Measurements from ENCODE around the gene STMN1.
A peak's percentile ranks its signal among the peaks of the same experiment; 100 is the strongest.

STMN1 gene

DNA sequence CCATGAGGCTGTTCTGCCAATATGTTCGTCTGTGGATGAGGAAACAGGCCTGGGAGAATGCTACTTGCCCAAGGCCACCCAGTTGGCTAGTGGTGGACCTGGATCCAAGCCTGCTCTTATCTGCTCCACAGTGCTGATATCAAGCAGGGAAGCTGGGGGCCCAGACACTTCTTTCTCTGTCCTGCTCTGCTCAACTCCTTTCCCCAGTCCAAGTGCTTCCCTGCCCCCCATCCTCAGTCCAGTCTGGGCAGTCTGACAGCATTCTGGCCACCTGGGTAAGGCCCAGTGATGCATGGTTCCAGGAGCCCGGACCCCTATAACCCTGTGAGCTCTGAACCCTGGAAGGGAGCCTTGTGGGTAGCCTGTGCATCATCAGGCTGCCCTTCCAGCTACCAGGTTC, 26.5 kb downstream of the STMN1 start:
- no peak for TF ChIP-seq JUND (IDR thresholded peaks at IDR 0.05; ENCODE audit: low read depth)
- in situ Hi-C loops (cut with HindIII; ENCODE audit: low pct_unique_long_range_greater_than_20kb, low sequenced_read_pairs), result no loop called here
- peak in 1 of 2 experiments; percentile 30 for DNase-seq (ENCODE audit: low read depth in 1 of 2, low spot score in 1 of 2)

DNA sequence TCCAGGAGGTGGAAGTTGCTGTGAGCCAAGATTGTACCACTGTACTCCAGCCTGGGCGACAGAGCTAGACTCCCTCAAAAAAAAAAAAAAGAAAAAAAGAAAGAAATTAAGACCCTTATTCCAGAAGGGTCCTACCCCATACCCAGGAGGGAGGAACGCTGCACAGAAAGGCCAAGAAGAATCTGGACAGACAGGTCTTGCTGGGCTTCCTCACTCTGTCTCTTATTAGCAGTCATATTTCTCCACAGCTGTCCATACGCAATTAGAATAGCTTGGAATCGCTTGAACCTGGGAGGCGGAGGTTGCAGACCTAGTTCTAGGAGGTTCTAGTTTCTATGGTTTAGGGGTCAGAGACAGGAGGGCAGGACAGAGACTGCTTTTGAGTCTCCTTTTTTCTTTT, 27.5 kb downstream of the STMN1 start:
- peak in 1 of 2 experiments; percentile 68 for DNase-seq (ENCODE audit: low read depth in 1 of 2, low spot score in 1 of 2)
- in situ Hi-C loops (cut with HindIII; ENCODE audit: low pct_unique_long_range_greater_than_20kb, low sequenced_read_pairs), result no loop called here
- no peak for TF ChIP-seq JUND (IDR thresholded peaks at IDR 0.05; ENCODE audit: low read depth)

DNA sequence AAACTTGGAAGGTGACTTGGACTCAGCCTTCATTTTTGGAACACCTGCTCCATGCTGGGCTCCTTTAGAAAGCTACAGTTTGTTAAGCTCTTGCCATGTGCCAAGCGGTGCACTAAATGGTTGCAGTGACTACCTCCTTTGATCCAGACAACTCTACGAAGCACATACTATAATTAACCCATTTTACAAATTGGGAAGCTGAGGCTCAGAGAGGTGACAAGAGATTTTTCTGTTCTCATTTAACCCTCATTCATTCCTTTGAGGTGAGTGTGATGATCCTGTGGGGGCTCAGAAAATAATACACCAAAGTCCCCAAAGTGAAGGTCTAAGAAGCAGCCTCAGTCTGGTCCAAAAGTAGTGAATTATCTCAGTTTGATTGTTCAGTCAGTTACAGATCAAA, 29.1 kb downstream of the STMN1 start:
- in situ Hi-C loops (cut with HindIII; ENCODE audit: low pct_unique_long_range_greater_than_20kb, low sequenced_read_pairs), result no loop called here
- TF ChIP-seq JUND (IDR thresholded peaks at IDR 0.05; ENCODE audit: low read depth), result no peak
- DNase-seq (ENCODE audit: low read depth in 1 of 2, low spot score in 1 of 2), result no peak

DNA sequence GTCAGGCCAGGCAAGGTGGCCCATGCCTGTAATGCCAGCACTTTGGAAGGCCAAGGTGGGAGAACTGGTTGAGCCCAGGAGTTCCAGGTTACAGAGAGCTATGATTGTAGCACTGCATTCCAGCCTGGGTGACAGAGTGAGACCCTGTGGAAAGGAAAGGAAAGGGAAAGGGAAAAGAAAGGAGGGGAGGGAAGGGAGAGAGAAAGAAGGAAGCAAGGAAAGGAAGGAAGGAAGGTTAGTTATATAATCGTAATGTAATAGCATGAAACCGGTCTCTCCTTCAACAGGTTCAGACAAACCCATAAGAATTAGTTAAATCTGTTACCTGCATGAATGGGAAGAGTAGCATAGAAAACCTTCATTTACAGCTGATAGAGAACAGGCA, 29.5 kb downstream of the STMN1 start:
- in situ Hi-C loops (cut with HindIII; ENCODE audit: low pct_unique_long_range_greater_than_20kb, low sequenced_read_pairs), result no loop called here
- no peak for TF ChIP-seq JUND (IDR thresholded peaks at IDR 0.05; ENCODE audit: low read depth)
- DNase-seq (ENCODE audit: low read depth in 1 of 2, low spot score in 1 of 2), result peak in 1 of 2 experiments; percentile 31

DNA sequence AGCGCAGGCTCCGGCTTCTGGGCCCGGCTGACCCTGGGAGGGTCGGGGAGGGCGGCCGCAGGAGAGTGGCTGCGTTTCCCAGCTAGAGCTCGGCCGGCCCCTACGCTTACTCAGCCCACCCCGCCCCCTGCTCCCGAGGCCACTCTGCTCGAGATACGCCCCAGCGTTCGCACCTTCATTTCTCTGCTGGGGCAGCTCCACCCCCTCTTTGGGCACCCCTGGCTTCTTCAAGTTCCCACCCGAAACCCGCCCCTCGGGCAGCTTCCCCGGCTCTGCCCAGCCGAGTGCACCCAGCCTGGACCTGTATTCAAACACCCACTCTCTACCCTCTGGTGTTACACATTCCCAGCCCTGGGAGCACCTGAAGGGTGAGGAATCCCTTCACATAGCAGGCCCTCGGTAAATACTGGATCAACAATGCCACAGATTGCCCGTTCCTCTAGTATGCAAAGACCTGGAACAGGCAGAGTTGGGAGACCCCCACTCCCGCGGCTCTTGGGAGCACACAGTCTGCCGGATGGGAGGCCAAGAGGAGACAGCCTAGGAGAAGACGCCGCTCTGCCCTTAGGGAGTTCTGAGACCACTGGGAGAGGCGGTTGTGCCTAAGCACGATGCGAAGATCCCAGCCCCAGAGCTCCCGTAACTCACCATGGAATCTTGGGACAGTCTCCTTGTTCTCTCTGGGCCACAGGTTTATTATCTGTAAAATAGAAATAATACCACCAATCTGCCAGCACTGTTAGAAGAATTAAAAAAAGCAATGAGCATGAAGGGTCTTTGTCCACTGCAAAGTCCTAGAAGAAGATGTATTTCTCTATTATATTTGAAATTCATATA, 30.1 kb downstream of the STMN1 start:
- in situ Hi-C loops (cut with HindIII; ENCODE audit: low pct_unique_long_range_greater_than_20kb, low sequenced_read_pairs), result no loop called here
- DNase-seq (ENCODE audit: low read depth in 1 of 2, low spot score in 1 of 2), result no peak
- TF ChIP-seq JUND (IDR thresholded peaks at IDR 0.05; ENCODE audit: low read depth), result no peak

DNA sequence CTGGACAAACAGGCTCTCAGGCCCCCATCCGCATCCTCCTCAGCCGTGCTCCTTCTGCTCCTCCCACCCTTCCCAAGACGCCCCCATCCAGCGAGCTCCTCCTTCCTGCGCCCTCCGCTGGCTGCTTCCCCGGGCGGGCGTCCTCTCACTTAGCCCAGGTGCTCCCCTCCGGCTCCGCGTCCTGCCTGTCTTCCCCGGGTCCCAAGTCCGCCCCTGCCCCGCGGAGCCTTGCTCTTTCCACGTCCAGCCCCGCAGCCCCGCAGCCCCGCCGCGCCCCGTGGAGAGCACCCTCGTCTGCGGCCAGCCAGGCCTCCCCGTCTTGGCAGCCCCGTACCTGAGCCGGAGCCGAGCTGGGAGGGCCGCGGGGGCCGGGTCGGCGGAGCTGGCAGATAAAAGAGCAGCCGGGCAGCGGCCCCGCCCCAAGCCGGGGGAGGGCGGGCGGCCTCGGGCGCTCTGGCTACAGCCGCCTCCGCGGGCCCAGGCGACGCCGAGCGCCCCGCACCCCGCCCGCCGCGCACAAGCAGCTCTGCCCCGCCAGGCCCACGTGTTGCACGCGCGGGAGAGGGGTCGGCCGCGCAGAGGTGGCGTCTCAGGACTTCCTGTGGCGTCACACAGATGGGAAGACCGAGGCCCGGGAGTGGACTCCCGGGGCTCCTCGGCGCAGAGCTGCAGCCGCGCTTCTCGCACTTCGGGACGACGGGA, 30.9 kb downstream of the STMN1 start, which contains the start of gene PAQR7:
TSS of gene PAQR7 (minus strand) at position 555 of the 702 bp plus-strand sequence. CDS start 11,869 bp downstream, outside the sequence.
- no peak for TF ChIP-seq JUND (IDR thresholded peaks at IDR 0.05; ENCODE audit: low read depth)
- in situ Hi-C loops (cut with HindIII; ENCODE audit: low pct_unique_long_range_greater_than_20kb, low sequenced_read_pairs), result no loop called here
- DNase-seq (ENCODE audit: low read depth in 1 of 2, low spot score in 1 of 2), result peak in 1 of 2 experiments; percentile 70

DNA sequence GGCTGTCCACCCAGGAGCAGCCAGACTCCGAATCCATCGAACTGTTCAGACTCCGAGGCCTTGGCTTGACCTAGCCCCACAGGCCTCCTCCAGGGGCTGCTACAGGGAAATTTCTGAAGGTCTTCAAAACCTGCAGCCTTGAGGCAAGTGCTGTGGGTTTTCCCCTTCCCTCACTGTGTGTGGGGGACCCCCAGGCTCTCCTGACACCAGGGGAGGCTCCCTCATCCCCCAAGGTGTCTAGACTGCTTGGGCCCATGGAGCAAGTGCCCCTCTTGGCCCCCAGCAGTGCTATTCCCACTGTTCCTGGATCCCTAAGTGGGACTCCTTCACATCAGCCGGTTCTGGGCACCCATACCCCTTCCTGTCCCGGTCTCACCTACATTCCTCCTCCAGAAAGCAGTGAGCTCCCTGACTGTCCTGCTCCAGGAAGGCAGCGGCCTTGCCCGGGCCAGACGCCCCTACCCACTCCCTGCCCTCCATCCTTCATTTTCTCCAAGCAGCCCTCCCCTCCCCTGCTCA, 31.5 kb downstream of the STMN1 start:
- no peak for TF ChIP-seq JUND (IDR thresholded peaks at IDR 0.05; ENCODE audit: low read depth)
- no peak for DNase-seq (ENCODE audit: low read depth in 1 of 2, low spot score in 1 of 2)
- in situ Hi-C loops (cut with HindIII; ENCODE audit: low pct_unique_long_range_greater_than_20kb, low sequenced_read_pairs), result no loop called here

DNA sequence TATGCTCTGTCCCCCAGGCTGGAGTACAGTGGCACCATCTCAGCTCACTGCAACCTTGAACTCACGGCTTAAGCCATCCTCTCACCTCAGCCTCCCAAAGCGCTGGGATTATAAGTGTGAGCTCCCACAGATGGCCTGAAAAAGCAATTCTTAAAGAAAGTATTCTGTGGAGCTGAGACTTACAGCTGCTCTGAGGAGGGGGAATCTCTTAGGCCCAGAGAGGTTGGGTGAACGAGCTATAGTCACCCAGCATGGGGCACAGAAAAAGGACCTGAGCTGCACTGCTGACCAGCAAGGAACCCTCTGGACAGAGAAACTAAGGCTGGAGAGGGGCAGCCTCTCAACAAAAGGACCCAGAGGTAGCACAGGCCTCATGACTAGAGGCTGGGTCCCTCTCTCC, 32.0 kb downstream of the STMN1 start:
- no peak for DNase-seq (ENCODE audit: low read depth in 1 of 2, low spot score in 1 of 2)
- in situ Hi-C loops (cut with HindIII; ENCODE audit: low pct_unique_long_range_greater_than_20kb, low sequenced_read_pairs), result no loop called here
- no peak for TF ChIP-seq JUND (IDR thresholded peaks at IDR 0.05; ENCODE audit: low read depth)

DNA sequence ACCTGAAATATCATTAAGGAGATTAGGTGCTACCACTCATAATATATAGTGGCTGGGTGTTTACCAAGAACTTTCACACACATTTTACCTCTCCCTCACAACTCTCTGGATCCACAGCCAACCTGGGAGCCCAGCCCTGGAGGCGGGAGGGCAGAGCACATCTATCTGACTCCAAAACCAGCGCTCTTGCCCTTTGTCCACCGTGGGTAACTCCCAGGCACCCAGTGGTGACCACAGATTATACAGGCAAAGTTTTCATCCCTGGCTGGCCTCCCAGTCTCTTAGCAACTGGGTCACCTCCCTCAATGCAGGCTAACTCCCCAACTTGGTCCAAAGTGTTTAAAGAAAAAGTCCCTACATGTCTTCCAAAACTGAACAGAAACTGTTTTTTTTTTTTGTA, 33.1 kb downstream of the STMN1 start:
- DNase-seq (ENCODE audit: low read depth in 1 of 2, low spot score in 1 of 2), result no peak
- in situ Hi-C loops (cut with HindIII; ENCODE audit: low pct_unique_long_range_greater_than_20kb, low sequenced_read_pairs), result no loop called here

DNA sequence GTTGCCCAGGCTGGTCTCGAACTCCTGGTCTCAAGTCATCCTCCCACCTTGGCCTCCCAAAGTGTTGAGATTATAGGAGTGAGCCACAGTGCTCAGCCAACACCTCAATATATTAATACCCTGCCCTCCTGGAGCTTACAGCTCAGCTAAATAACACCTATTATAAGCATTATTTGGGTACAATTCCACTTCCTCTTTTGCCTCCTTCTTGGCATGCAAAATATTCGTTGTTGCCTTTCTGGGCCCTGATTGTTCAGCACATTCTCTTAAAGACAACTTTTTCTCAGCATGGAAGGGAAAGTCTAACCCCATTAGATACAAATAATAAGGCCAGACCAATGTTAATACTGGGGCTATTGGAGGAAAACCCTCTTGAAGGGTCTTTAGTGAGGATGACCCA, 33.5 kb downstream of the STMN1 start:
- in situ Hi-C loops (cut with HindIII; ENCODE audit: low pct_unique_long_range_greater_than_20kb, low sequenced_read_pairs), result no loop called here
- DNase-seq (ENCODE audit: low read depth in 1 of 2, low spot score in 1 of 2), result no peak
- no peak for TF ChIP-seq JUND (IDR thresholded peaks at IDR 0.05; ENCODE audit: low read depth)

More for the DNA sequence above, 33.1 kb downstream of the STMN1 start:
- TF ChIP-seq JUND (IDR thresholded peaks at IDR 0.05; ENCODE audit: low read depth), result no peak

DNA sequence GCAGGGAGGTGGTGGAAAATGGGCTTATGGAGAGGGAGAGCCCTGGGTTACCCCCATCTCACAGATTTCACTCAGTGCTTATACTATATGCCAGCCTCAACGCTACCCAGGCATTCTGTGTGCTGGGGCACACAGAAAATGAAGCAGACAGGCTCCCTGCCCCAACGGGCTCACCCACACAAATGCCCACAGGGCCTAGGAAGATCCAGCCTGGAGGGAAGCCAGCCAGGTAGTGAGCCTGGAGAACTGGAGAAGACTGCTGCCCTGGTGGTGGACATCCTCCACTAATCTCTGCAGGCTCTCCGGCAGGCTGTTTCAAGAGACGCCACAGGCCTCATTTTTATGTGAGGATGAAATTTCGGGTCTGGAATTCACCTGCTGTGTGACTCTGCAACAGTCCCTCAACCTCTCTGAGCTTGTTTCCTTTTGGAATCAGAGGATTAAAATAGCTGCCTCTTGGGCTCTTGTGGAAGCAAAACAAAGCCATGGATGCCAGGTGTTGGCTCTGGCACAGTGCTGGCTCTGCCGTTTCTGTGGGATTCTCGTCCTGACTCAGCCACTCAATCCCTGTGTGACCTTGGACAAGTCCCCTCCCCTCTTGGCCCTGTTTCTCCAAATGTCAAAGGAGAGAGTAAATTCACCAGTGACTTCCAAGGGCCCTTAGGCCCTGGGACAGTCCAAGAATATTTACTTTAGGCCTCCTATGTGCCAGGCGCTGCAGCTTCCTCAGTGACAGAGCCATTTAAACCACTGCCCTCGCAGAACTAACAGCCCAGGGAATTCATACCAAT, 34.3 kb downstream of the STMN1 start:
- DNase-seq (ENCODE audit: low read depth in 1 of 2, low spot score in 1 of 2), result peak in 1 of 2 experiments; percentile 89
- in situ Hi-C loops (cut with HindIII; ENCODE audit: low pct_unique_long_range_greater_than_20kb, low sequenced_read_pairs), result no loop called here
- TF ChIP-seq JUND (IDR thresholded peaks at IDR 0.05; ENCODE audit: low read depth), result no peak

DNA sequence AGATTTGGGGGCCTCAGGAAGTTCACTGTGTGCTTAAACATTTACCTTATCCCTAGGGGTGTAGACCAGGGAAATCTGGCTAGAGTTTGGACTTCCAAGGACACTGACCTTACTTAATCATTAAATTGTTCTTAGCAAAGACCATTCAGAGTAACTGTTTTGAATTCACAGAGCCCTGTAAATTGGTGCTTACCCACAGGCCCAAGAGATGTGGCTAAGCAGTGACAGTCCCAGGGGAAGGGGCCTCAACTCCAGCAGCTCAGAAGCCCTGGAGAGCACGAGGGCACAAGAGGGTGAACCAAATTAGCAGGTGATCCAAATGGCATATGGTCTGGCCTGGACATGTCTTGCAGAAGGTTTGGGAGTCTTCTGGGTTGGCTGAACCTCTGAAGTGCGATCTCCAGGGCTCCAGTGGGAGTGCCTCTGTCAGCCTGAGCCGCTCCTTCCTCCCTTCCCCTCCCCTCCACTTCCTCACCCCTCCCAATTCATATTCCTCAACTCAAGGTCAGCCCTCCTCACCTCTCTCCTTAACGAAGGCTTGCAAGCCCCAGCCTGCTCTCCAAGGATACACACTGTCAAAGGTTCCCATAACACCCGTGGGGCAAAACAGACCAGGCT, 35.0 kb downstream of the STMN1 start:
- in situ Hi-C loops (cut with HindIII; ENCODE audit: low pct_unique_long_range_greater_than_20kb, low sequenced_read_pairs), result no loop called here
- TF ChIP-seq JUND (IDR thresholded peaks at IDR 0.05; ENCODE audit: low read depth), result no peak
- DNase-seq (ENCODE audit: low read depth in 1 of 2, low spot score in 1 of 2), result no peak
